ENCODE data around the gene MAFG.

DNA sequence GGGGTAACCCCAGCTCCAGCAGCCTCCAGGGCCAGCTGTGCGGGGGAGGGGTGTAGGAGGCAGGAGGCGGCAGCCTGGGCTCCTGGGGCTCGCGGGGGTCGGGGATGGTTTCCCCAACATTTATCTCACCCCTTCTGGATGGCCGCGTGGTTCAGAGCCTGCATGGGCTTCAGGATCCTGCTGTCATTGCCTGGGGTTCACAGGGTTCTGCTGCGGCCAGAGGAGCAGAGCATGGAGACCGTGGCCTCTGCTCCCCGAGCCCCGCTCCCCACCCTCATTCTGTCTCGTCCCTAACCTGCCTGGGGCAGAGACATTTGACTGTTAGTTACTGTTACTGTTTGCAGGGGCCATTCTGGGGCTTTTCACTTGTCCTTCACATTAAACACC lies 14.6 kb upstream of the MAFG start:
- TF ChIP-seq EP300 (IDR thresholded peaks at IDR 0.05), result no peak
- TF ChIP-seq, protein P1, sequence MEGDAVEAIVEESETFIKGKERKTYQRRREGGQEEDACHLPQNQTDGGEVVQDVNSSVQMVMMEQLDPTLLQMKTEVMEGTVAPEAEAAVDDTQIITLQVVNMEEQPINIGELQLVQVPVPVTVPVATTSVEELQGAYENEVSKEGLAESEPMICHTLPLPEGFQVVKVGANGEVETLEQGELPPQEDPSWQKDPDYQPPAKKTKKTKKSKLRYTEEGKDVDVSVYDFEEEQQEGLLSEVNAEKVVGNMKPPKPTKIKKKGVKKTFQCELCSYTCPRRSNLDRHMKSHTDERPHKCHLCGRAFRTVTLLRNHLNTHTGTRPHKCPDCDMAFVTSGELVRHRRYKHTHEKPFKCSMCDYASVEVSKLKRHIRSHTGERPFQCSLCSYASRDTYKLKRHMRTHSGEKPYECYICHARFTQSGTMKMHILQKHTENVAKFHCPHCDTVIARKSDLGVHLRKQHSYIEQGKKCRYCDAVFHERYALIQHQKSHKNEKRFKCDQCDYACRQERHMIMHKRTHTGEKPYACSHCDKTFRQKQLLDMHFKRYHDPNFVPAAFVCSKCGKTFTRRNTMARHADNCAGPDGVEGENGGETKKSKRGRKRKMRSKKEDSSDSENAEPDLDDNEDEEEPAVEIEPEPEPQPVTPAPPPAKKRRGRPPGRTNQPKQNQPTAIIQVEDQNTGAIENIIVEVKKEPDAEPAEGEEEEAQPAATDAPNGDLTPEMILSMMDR (IDR thresholded peaks at IDR 0.05), result no peak

All from sigmoid colon (tissue), 4 donors.